IMR-90 (cell line): Measurements from ENCODE around the gene FXR2. TPM values are rescaled to one million over a fixed set of nuclear protein-coding genes. Genes with fewer than 3 reads are reported as not detected.
"Not testable (repeated sequence)": the region's sequence is repeated elsewhere in the genome, so short reads cannot be mapped to it uniquely, and the experiment has no call there.

Source experiments
- ATAC-seq: fragments of 200-7000 bp; cut with Tn5 transposase; 2 replicates; pipeline ENCODE4 v1.9.1; 2020; ENCODE audit warnings: low read depth, mild to moderate bottlenecking, moderate library complexity
- BruUV-seq: library from RNA; stranded (reverse); fragments of 400-500 nt; replicated peaks from 2 replicates; lab custom pipeline; 2021; lab: Mats Ljungman, UMichigan
- CTCF ChIA-PET: fragments of 300-600 bp; formaldehyde crosslinking; extraction: SDS; loops from one replicate; lab custom pipeline; 2021; ENCODE audit warnings: antibody characterized with exemption; lab: Yijun Ruan, JAX
- POLR2A ChIA-PET: fragments of 300-600 bp; sonication (Branson Sonifier 250); formaldehyde crosslinking; loops from one replicate; lab custom pipeline; 2022; ENCODE audit warnings: antibody characterized with exemption; ENCODE audit not compliant: unreplicated experiment; lab: Charles Lee
- DNase-seq: peaks from one replicate; pipeline ENCODE4 v3.0.0; 2013
- H2AFZ ChIP-seq: replicated peaks from 2 replicates; pipeline ENCODE3; 2013; ENCODE audit warnings: low read length, mild to moderate bottlenecking; ENCODE audit not compliant: poor library complexity
- H2AK5ac ChIP-seq: 2 replicates; pipeline ENCODE4 v1.6.1; 2013; ENCODE audit warnings: low read depth, low read length, inconsistent platforms
- H2AK9ac ChIP-seq: replicated peaks from 2 replicates; pipeline ENCODE3; 2013; ENCODE audit warnings: mild to moderate bottlenecking, low read depth, low read length, moderate library complexity; ENCODE audit not compliant: poor library complexity
- H2BK120ac ChIP-seq: 2 replicates; pipeline ENCODE4 v1.6.1; 2013; ENCODE audit warnings: low read depth, low read length, inconsistent platforms
- H2BK15ac ChIP-seq: 3 replicates; pipeline ENCODE4 v1.6.1; 2013; ENCODE audit warnings: low read depth, low read length, inconsistent platforms
- H2BK20ac ChIP-seq: 2 replicates; pipeline ENCODE4 v1.6.1; 2013; ENCODE audit warnings: low read depth, mild to moderate bottlenecking, inconsistent platforms, low read length, moderate library complexity
- H2BK5ac ChIP-seq: 2 replicates; pipeline ENCODE4 v1.6.1; 2013; ENCODE audit warnings: mild to moderate bottlenecking, low read depth, low read length, inconsistent platforms; ENCODE audit not compliant: poor library complexity, severe bottlenecking
- H3K14ac ChIP-seq: replicated peaks from 2 replicates; pipeline ENCODE4 v1.6.1; 2013; ENCODE audit warnings: low read depth, low read length, inconsistent platforms
- H3K18ac ChIP-seq: 2 replicates; pipeline ENCODE4 v1.6.1; 2013; ENCODE audit warnings: low read depth, low read length, control low read depth
- H3K23ac ChIP-seq: 2 replicates; pipeline ENCODE4 v1.6.1; 2013; ENCODE audit warnings: low read depth, low read length, inconsistent platforms
- H3K27ac ChIP-seq: 2 replicates; pipeline ENCODE4 v1.5.1; 2013; ENCODE audit warnings: mild to moderate bottlenecking, control low read depth, low read length; ENCODE audit not compliant: insufficient read depth
- H3K27me3 ChIP-seq: 2 replicates; pipeline ENCODE4 v1.6.1; 2013; ENCODE audit warnings: low read length; ENCODE audit not compliant: control insufficient read depth, insufficient read depth
- H3K36me3 ChIP-seq: 2 replicates; pipeline ENCODE4 v1.6.1; 2013; ENCODE audit warnings: low read length, mixed read lengths; ENCODE audit not compliant: control insufficient read depth, insufficient read depth
- H3K4ac ChIP-seq: 2 replicates; pipeline ENCODE4 v1.6.1; 2013; ENCODE audit warnings: low read depth, low read length, inconsistent platforms
- H3K4me1 ChIP-seq: 2 replicates; pipeline ENCODE4 v1.6.1; 2013; ENCODE audit warnings: low read length, mixed read lengths; ENCODE audit not compliant: control insufficient read depth, insufficient read depth
- H3K4me2 ChIP-seq: 2 replicates; pipeline ENCODE4 v1.6.1; 2013; ENCODE audit warnings: low read depth, mild to moderate bottlenecking, control low read depth, low read length, moderate library complexity
- H3K4me3 ChIP-seq: 2 replicates; pipeline ENCODE4 v1.5.1; 2013; ENCODE audit warnings: low read depth, mild to moderate bottlenecking, control low read depth, low read length, moderate library complexity; ENCODE audit not compliant: insufficient read depth
- H3K56ac ChIP-seq: 2 replicates; pipeline ENCODE4 v1.6.1; 2013; ENCODE audit warnings: low read length, inconsistent platforms; ENCODE audit not compliant: insufficient read depth; ENCODE audit errors: extremely low read depth
- H3K79me1 ChIP-seq, 2 experiments: 2 replicates each; pipeline ENCODE4 v1.6.1; 2013; ENCODE audit warnings: low read length in 2 of 2, inconsistent platforms in 1 of 2, low read depth in 1 of 2
- H3K9ac ChIP-seq: 2 replicates; pipeline ENCODE4 v1.6.1; 2013; ENCODE audit warnings: low read depth, low read length, control low read depth
- H3K9me1 ChIP-seq: 2 replicates; pipeline ENCODE4 v1.6.1; 2013; ENCODE audit warnings: low read length, inconsistent platforms; ENCODE audit not compliant: insufficient read depth
- H3K9me3 ChIP-seq: 2 replicates; pipeline ENCODE4 v1.6.1; 2013; ENCODE audit warnings: low read length; ENCODE audit not compliant: control insufficient read depth, insufficient read depth
- H4K20me1 ChIP-seq: 2 replicates; pipeline ENCODE4 v1.6.1; 2013; ENCODE audit warnings: low read length, inconsistent platforms; ENCODE audit not compliant: insufficient read depth
- H4K5ac ChIP-seq: 2 replicates; pipeline ENCODE4 v1.6.1; 2013; ENCODE audit warnings: mild to moderate bottlenecking, low read depth, low read length, control low read depth
- H4K8ac ChIP-seq, 2 experiments: 2 replicates each; pipeline ENCODE4 v1.6.1; 2013; ENCODE audit warnings: low read depth in 2 of 2, low read length in 2 of 2, control low read depth in 1 of 2, inconsistent platforms in 1 of 2
- H4K91ac ChIP-seq: 2 replicates; pipeline ENCODE4 v1.6.1; 2013; ENCODE audit warnings: low read depth, low read length, inconsistent platforms; ENCODE audit not compliant: insufficient read depth
- whole genome bisulfite sequencing, 2 experiments: methylation state at CpG; one replicate each; pipeline versions ENCODE4 v1.1.5 to v1.1.7; 2013; ENCODE audit warnings: missing lambda C conversion rate in 2 of 2; ENCODE audit not compliant: insufficient read length in 1 of 2; ENCODE audit errors: extremely low coverage in 2 of 2; 5-methylcytosine and 5-hydroxymethylcytosine counted together
- dilution Hi-C: fragments of 300-500 bp; cut with HindIII; formaldehyde crosslinking; loops from one replicate; pipeline ENCODE4 v1.14.3; 2018; ENCODE audit warnings: low sequenced_read_pairs; ENCODE audit not compliant: unreplicated experiment
- in situ Hi-C: fragments of 300-500 bp; cut with MboI; formaldehyde crosslinking; loops from 3 replicates; pipeline ENCODE4 v1.14.3; 2019; ENCODE audit warnings: low sequenced_read_pairs, inconsistent platforms, mixed read lengths
- intact Hi-C: fragments of 100-400 bp; cut with micrococcal nuclease; formaldehyde crosslinking; loops from 2 replicates; pipeline ENCODE4 v1.10.0; 2022
- polyA plus RNA-seq, 3 experiments: library from polyadenylated mRNA; depleted of rRNA; stranded (reverse); fragments of >200 nt; gene quantifications; 2 replicates each; pipeline ENCODE4 v1.2.3, GENCODE V29; 2012; ENCODE audit warnings: low replicate concordance in 1 of 3
- total RNA-seq: library from RNA; depleted of rRNA; stranded (reverse); fragments of >200 nt; gene quantifications from 2 replicates; pipeline ENCODE4 v1.2.3, GENCODE V29; 2012

The FXR2 gene
- total and polyA plus RNA-seq, 2 of the 4 experiments (the other 2 are of a cell fraction): 39.1 to 55.9 TPM

GRCh38 chr17:7625749-7626148 is 11.1 kb upstream of the FXR2 start:
- H2AK9ac ChIP-seq, H2BK120ac ChIP-seq, H3K9me3 ChIP-seq, dilution Hi-C loops, H3K14ac ChIP-seq, H4K8ac ChIP-seq, H3K9ac ChIP-seq, BruUV-seq, H2BK5ac ChIP-seq, H3K23ac ChIP-seq, in situ Hi-C loops, H3K27me3 ChIP-seq, intact Hi-C loops, H3K36me3 ChIP-seq, H4K5ac ChIP-seq, H3K4me1 ChIP-seq, DNase-seq, H3K9me1 ChIP-seq, H3K4me3 ChIP-seq, H3K27ac ChIP-seq, H4K91ac ChIP-seq, H2AFZ ChIP-seq, H3K4ac ChIP-seq, H3K4me2 ChIP-seq, POLR2A ChIA-PET, H4K20me1 ChIP-seq, H2BK20ac ChIP-seq, H3K18ac ChIP-seq, H2AK5ac ChIP-seq, H2BK15ac ChIP-seq, H3K56ac ChIP-seq, ATAC-seq, CTCF ChIA-PET: not testable (repeated sequence)
- 98% methylated on average over 16 of the region's 16 CpGs; no CpG with 5 or more reads in 1 of the 2 experiments for WGBS, 2 experiments
- peaks cover 6 to 12% of the 10 kb centered on the region in 2 experiments for H3K79me1 ChIP-seq
